CD4-positive, alpha-beta T cell treated with Interleukin-15 for 1 hour (primary cell): ENCODE data around the gene PNKP.

ENCODE experiments used
- DNase-seq: peaks from one replicate; pipeline ENCODE4 v3.0.0-alpha.2; 2020

The PNKP gene

GRCh38 chr19:49857061-49857837, 10.1 kb downstream of the PNKP start:
- no peak for DNase-seq

DNA sequence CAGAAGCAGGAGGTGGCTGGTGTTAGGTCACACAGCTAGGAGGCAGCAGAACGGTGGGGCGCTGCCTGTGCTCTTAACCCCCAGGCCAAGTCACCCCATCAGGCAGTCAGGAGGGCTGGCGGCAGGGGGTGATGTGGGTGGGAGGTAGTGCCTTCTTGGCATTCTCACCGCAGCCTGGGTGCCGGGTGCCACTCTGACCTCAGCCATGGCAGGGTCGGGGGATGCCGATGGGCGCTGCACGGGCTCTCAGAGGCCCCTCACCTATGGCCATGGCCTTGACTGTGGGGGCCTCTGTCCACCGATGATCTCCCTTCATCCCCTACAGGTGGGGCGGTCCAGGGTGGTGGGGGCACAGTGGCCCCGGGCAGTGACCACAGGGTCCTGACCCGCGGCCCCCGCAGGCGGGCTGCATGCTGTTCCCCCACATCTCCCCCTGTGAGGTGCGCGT, 10.8 kb downstream of the PNKP start:
- no peak for DNase-seq

GRCh38 chr19:49855676-49856573, 11.5 kb downstream of the PNKP start:
- DNase-seq: no peak

GRCh38 chr19:49855277-49855675, 12.1 kb downstream of the PNKP start:
- no peak for DNase-seq

- no peak for DNase-seq
These were observed 12.8 kb downstream of the PNKP start for GRCh38 chr19:49854378-49855263.

DNA sequence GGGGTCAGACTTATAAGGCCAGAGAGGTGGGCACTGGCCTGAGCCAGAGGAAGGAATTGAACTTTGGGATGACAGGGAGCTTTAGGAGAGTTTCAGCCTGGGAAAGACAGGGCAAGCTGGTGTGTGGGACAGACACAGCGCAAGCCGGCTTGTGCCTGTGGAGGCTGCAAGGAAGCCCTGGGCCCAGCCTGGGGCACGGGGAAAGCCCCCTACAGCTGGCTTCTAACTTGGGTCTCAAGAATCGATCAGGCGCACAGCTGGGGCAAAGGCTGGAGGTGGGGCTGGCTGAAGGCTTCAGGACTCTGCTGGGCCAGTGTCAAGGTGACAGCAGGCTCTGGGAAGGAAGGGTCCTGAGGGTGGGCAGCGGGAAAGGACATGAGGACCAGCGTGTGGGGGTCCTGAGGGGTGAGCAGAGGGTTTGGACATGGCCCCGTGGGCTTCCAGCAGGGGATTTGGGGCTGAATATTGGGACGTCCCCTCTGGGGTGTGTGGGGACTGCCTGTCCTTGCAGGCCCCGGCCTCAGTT, 13.5 kb downstream of the PNKP start:
- no peak for DNase-seq

DNA sequence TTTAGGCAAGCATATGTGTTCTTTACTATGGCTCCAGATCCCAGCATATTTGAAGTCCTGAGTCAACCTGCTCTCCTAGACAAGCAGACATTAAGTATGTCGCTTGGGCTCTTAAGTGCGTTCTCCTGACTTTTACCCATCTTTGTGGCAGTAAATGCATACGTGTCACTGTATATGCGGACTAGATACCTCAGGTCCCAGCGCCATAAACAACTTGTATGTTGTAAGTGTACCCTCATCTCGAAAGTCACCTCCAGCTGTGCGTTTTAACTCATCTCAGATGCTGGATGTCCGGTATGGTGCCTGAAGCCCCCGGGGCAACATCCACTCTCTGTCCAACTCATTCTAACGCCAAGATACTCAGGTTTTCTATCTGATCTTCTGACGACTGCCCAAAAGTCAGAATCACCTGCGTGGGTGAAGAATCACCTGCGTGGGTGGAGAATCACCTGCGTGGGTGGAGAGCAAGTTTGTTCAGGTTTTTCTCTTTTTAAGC, 14.7 kb downstream of the PNKP start:
- DNase-seq: no peak

DNA sequence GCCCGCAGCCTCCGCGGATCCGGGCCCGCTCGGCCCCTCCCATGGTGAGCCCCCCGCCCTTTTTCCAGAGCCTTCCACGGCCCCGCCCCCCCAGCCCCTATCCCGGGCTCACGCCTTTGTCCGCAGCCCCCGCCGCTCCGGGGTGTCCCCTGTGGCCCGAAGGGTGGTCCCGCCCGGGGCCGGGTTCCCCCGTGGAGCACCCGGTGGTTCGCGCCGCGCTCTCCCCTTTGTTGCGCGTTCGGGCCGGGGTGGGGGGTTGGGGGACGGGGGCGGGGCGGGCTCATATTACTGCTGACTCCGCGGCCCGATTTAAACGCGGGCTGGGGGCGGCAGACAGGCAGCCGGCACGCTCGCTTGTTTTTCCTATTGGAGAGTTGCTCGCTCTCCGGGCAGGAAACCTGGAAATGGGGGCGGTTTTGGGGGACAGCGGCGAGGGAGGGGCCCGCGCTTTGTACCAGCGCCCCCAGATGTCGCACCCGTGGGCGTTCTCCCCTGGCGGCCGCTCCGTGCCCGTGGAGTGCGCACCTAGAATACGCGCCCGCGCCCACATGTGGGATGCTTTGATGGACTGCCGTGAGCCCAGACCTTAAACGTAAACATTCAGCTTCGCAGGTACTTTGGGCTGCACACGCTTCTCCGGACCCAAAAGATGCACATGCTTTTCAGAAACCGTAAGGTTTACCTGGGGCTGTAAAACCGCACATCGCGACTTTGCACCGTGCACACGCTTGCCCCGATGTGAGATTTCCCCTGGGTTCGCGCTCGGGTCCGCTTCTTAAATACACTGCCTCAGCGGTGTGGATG, 15.7 kb downstream of the PNKP start:
- peak; percentile 34 for DNase-seq

DNA sequence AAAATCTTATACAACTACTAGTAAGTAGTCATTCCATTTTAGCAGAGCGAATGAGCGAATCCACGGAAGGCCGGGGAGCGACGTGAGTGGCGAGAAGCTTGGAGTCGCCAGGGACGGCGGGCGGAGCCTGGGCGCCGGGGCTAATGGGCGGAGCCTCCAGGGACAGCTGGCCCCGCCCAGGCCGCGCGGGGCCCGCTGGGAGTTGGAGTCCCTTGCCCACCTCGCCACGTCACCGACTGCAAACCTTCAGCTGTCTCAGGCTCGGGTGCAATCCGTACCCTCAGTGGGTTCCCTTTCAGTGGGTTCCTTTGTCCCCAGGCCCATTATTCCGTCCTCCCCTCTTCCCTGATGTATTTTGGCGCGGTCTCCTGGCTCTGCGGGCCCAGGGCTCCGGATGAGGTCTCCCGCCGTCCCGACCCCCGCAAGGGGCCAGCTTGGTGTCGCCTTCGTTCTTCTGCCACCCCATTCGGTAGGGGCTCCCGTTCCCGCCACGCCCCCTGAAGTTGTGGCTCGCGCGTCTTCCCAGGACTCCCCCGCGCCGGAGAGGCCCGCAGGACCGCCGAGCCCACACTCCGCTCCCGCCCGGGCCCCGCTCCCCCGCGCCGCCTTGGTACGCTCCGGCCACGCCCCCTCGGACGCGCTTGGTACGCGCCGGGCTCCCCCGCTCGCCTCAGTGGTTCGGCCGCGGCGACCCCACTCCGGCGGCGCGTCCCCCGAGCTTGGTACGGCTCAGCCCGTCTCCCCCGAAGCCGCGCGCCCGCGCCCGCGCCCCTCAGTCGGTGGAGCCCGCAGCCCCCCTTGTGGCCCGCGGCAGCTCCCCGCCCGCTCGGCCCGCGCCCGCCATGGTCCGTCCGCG, 16.7 kb downstream of the PNKP start, which contains the start of gene PTOV1:
PTOV1 (plus strand) TSS at position 673 of the 856 bp plus-strand sequence.
- peak; percentile 90 for DNase-seq

DNA sequence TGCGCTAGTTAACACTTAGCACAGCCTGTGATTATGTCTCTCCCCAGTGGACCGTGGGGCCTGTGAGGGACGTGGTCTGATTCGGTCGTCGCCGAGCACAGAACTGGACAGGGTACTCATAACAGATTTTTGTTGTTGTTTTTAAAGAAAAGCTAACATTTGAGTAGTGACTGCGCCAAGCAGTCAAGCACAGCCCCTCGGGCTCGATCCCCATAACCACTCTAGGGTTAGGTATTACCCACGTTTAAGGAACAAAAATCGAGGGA, 17.2 kb downstream of the PNKP start:
- DNase-seq: no peak

DNA sequence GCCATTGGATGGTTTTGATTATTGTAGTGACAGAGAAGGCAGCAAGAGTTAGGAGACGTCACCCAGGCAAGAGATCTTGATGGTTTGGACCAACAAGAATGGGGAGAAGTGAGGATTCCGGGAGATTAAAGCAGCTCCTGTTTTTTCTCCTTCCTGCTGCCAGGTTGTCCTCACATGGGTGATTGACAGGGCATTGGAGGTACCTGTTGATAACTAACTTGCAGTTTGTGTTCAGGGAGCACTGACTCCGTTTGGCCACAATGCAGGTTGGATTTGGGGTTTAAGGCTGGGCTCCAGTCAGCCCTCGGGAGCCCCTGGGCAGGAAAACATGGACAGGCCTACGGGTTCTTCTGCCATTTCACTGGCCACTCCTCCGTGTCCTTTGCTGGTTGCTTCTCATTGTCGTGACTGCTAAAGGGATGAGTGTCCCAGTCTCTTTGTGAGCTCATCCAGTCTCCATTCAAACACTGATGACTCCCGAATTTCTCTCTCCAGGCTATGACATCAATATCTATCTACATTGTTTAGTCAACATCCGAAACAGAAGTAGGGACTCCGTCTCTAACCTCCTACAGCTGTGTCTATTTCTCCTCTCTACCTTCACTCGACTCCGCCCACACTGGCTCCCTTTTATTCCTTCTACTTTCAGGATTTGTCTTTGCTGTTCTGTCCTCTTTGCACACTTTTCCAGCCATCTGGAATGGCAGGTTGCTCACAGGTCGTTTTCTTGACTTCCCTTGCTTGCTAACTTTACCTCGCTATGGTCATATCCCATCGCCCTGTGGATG, 17.7 kb downstream of the PNKP start:
- DNase-seq: no peak

- DNase-seq: no peak
These were observed 18.4 kb downstream of the PNKP start for GRCh38 chr19:49848938-49849337.

- DNase-seq: no peak
These were observed 19.4 kb downstream of the PNKP start for GRCh38 chr19:49847731-49848696.

DNA sequence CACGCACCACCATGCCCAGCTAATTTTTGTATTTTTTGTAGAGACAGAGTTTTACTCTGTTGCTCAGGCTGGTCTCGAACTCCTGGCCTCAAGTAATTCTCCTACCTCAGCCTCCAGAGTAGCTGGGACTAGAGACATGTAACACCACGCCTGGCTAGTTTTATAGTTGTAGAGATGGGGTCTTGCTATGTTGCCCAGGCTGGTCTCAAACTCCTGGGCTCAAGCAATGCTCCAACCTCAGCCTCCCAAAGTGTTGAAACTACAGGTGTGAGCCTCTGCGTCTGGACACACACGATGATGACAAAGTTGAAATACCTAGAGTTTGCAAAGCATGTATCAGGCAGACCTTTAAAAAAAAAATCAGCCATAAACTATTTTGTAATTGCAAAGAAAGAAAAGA, 21.0 kb downstream of the PNKP start:
- no peak for DNase-seq

- DNase-seq: no peak
These were observed 22.0 kb downstream of the PNKP start for GRCh38 chr19:49845414-49845813.

GRCh38 chr19:49844138-49845095, 23.0 kb downstream of the PNKP start:
- no peak for DNase-seq

DNA sequence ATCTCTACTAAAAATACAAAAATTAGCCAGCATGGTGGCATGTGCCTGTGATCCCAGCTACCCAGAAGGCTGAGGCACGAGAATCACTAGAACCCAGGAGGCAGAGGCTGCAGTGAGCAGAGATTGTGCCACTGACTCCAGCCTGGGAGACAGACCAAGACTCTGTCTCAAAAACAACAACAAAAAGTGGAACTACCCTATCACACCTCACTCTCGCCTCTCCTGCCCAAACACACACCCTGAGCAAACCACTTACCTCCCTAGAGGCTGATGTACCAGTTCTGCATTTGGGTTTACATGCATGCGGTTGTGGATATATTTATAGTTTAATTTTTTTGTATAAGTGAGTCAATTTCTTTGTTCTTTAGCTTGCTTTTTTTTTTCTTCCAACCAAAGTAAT, 24.1 kb downstream of the PNKP start:
- DNase-seq: peak; percentile 56
